ENCODE data around the gene INPP5A. TPM values are rescaled to one million over a fixed set of nuclear protein-coding genes. Genes with fewer than 3 reads are reported as not detected.

INPP5A gene
- total RNA-seq, 1 experiment from 2014 or later = 12.3 TPM

GRCh38 chr10:132780356-132780755 is 242.8 kb downstream of the INPP5A start (continued):
- TF ChIP-seq, protein P1, sequence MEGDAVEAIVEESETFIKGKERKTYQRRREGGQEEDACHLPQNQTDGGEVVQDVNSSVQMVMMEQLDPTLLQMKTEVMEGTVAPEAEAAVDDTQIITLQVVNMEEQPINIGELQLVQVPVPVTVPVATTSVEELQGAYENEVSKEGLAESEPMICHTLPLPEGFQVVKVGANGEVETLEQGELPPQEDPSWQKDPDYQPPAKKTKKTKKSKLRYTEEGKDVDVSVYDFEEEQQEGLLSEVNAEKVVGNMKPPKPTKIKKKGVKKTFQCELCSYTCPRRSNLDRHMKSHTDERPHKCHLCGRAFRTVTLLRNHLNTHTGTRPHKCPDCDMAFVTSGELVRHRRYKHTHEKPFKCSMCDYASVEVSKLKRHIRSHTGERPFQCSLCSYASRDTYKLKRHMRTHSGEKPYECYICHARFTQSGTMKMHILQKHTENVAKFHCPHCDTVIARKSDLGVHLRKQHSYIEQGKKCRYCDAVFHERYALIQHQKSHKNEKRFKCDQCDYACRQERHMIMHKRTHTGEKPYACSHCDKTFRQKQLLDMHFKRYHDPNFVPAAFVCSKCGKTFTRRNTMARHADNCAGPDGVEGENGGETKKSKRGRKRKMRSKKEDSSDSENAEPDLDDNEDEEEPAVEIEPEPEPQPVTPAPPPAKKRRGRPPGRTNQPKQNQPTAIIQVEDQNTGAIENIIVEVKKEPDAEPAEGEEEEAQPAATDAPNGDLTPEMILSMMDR (IDR thresholded peaks at IDR 0.05 in 2 of 3, conservative IDR thresholded peaks at IDR 0.05 in 1 of 3; ENCODE audit: borderline replicate concordance in 1 of 3, insufficient read depth in 1 of 3, low read depth in 2 of 3, low read length in 2 of 3) = no peak
- TF ChIP-seq, protein P2, sequence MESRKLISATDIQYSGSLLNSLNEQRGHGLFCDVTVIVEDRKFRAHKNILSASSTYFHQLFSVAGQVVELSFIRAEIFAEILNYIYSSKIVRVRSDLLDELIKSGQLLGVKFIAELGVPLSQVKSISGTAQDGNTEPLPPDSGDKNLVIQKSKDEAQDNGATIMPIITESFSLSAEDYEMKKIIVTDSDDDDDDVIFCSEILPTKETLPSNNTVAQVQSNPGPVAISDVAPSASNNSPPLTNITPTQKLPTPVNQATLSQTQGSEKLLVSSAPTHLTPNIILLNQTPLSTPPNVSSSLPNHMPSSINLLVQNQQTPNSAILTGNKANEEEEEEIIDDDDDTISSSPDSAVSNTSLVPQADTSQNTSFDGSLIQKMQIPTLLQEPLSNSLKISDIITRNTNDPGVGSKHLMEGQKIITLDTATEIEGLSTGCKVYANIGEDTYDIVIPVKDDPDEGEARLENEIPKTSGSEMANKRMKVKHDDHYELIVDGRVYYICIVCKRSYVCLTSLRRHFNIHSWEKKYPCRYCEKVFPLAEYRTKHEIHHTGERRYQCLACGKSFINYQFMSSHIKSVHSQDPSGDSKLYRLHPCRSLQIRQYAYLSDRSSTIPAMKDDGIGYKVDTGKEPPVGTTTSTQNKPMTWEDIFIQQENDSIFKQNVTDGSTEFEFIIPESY (IDR thresholded peaks at IDR 0.05; ENCODE audit: extremely low read depth, insufficient replicate concordance, low read length) = no peak
- TF ChIP-seq, protein P3, sequence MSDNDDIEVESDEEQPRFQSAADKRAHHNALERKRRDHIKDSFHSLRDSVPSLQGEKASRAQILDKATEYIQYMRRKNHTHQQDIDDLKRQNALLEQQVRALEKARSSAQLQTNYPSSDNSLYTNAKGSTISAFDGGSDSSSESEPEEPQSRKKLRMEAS (IDR thresholded peaks at IDR 0.05) = no peak
- TF ChIP-seq SRF (IDR thresholded peaks at IDR 0.05; ENCODE audit: low read depth) (no peak), TCF7L2 (IDR thresholded peaks at IDR 0.05; ENCODE audit: borderline replicate concordance, extremely low read depth, insufficient read depth, insufficient read length) (no peak)

DNA sequence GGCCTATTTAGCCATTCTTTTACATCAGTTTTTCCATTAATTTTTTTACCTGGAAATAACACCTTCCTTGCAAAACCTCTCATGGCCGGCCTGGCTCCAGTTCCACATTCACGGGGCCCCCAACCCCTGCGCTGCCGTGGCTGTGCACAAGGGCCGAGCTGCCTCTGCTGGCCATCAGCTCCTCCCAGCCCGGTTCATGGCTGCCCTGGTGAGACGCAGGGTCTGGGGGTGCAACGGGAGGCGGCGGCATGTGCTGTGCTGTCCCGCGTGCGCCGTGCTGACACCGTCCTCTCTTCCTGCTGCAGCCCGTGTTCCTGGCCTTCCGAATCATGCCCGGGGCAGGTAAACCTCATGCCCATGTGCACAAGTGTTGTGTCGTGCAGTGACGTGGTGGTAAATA is 244.0 kb downstream of the INPP5A start:
- no peak overlapping the region for H3K4me2 ChIP-seq (ENCODE audit: low read length)
- CTCF ChIA-PET = no interaction called here
- RAD21 ChIA-PET (ENCODE audit: low non-redundant PET in 1 of 2, low total read pairs in 2 of 2, uncharacterized antibody in 2 of 2, unreplicated experiment in 2 of 2) = no interaction called here
- H3K9me2 ChIP-seq (ENCODE audit: insufficient read depth) = no peaks in the 10 kb centered on the region
- no peak overlapping the region for H3K9ac ChIP-seq (ENCODE audit: low read length)
- ATAC-seq (no peak), DNase-seq (ENCODE audit: low read depth, low spot score) (no peak)
- intact Hi-C loops (cut with micrococcal nuclease) = no loop called here
- H3K4me1 ChIP-seq (ENCODE audit: control insufficient read depth in 1 of 2, insufficient read depth in 2 of 2, low read length in 2 of 2) = no peaks in the 10 kb centered on the region
- no TSS peak for BruUV-seq (replicated peaks)
- no peaks in the 10 kb centered on the region for H3K27me3 ChIP-seq (ENCODE audit: insufficient read depth, low read length)
- POLR2A ChIA-PET = no interaction called here
- no peaks in the 10 kb centered on the region for H3K79me2 ChIP-seq (ENCODE audit: insufficient read depth, low read length)
- H3K9me3 ChIP-seq (ENCODE audit: control insufficient read depth in 1 of 2, insufficient read depth in 1 of 2, low read depth in 1 of 2, low read length in 2 of 2) = no peaks in the 10 kb centered on the region
- no peak overlapping the region for H3K4me3 ChIP-seq (replicated peaks in 1 of 2; ENCODE audit: low read depth in 1 of 2, low read length in 2 of 2)
- H3K36me3 ChIP-seq (ENCODE audit: control insufficient read depth in 1 of 2, insufficient read depth in 2 of 2, low read length in 2 of 2) = no peaks in the 10 kb centered on the region
- no peak overlapping the region for H3K27ac ChIP-seq (ENCODE audit: low read depth, low read length)
- H4K20me1 ChIP-seq (ENCODE audit: insufficient read depth) = no peaks in the 10 kb centered on the region
- no peak overlapping the region for H2AFZ ChIP-seq (ENCODE audit: low read depth, low read length, poor library complexity, severe bottlenecking)
- TF ChIP-seq EZH2phosphoT487 (IDR thresholded peaks at IDR 0.05; ENCODE audit: borderline replicate concordance) (no peak), EGR1 (IDR thresholded peaks at IDR 0.05; ENCODE audit: low read depth) (no peak), EZH2 (IDR thresholded peaks at IDR 0.05) (no peak), ZNF274 (IDR thresholded peaks at IDR 0.05; ENCODE audit: low read depth, low read length) (no peak), TCF7L2 (IDR thresholded peaks at IDR 0.05; ENCODE audit: borderline replicate concordance, extremely low read depth, insufficient read depth, insufficient read length) (no peak), FOSL1 (IDR thresholded peaks at IDR 0.05; ENCODE audit: low read depth) (no peak), POLR2AphosphoS5 (IDR thresholded peaks at IDR 0.05; ENCODE audit: low read depth, low read length) (no peak), SRF (IDR thresholded peaks at IDR 0.05; ENCODE audit: low read depth) (no peak), CEBPB (IDR thresholded peaks at IDR 0.05; ENCODE audit: low read depth) (no peak), SIN3A (IDR thresholded peaks at IDR 0.05; ENCODE audit: low read depth) (no peak), JUND (IDR thresholded peaks at IDR 0.05) (no peak), ATF3 (IDR thresholded peaks at IDR 0.05) (no peak), REST (IDR thresholded peaks at IDR 0.05; ENCODE audit: low read depth) (no peak), ELF1 (IDR thresholded peaks at IDR 0.05; ENCODE audit: borderline replicate concordance, low read depth) (no peak), SP1 (IDR thresholded peaks at IDR 0.05; ENCODE audit: low read depth) (no peak), RAD21 (IDR thresholded peaks at IDR 0.05; ENCODE audit: low read depth) (no peak)
